ENCODE results near the gene CAB39L. TPM values are rescaled to one million over a fixed set of nuclear protein-coding genes. Genes with fewer than 3 reads are reported as not detected.

The CAB39L gene
- total and polyA plus RNA-seq, 10 donors, result 1.6 to 7.5 (median 5.9) TPM

GRCh38 chr13:49311816-49312215 is 132.0 kb downstream of the CAB39L start:
- H3K9me3 ChIP-seq, result no peaks in the 10 kb centered on the region
- no peak for DNase-seq
- peaks cover 0 to 8% (median 0%) of the 10 kb centered on the region in 6 donors for H3K36me3 ChIP-seq
- no peak overlapping the region for H3K27ac ChIP-seq
- 91 to 95% (median 92%) methylated on average over 6 of the region's 6 CpGs for WGBS, 5 donors
- H3K4me1 ChIP-seq, result peaks cover 0 to 14% (median 3%) of the 10 kb centered on the region in 6 donors
- H3K27me3 ChIP-seq (replicated peaks in 1 of 7), result no peaks in the 10 kb centered on the region
- intact Hi-C loops (cut with DNase I; ENCODE audit: low total_unique reads), result no loop called here
- no peak overlapping the region for H3K4me3 ChIP-seq
- TF ChIP-seq POLR2AphosphoS5 (IDR thresholded peaks at IDR 0.05), result no peak
- no peak for TF ChIP-seq CTCF (IDR thresholded peaks at IDR 0.05 in 8 of 11, conservative IDR thresholded peaks at IDR 0.05 in 3 of 11)
- TF ChIP-seq POLR2A (IDR thresholded peaks at IDR 0.05), result no peak

- no peaks in the 10 kb centered on the region for H3K9me3 ChIP-seq
- DNase-seq, result no peak
- no peak overlapping the region for H3K27ac ChIP-seq
- 89 to 98% (median 93%) methylated on average over 3 of the region's 3 CpGs for WGBS, 5 donors
- no peak for TF ChIP-seq POLR2A (IDR thresholded peaks at IDR 0.05)
- TF ChIP-seq POLR2AphosphoS5 (IDR thresholded peaks at IDR 0.05), result no peak
- TF ChIP-seq CTCF (IDR thresholded peaks at IDR 0.05 in 8 of 11, conservative IDR thresholded peaks at IDR 0.05 in 3 of 11), result no peak
- peaks cover 0 to 8% (median 0%) of the 10 kb centered on the region in 6 donors for H3K36me3 ChIP-seq
- H3K4me1 ChIP-seq, result peaks cover 0 to 14% (median 3%) of the 10 kb centered on the region in 6 donors
- H3K4me3 ChIP-seq, result no peak overlapping the region
- H3K27me3 ChIP-seq (replicated peaks in 1 of 7), result no peaks in the 10 kb centered on the region
- intact Hi-C loops (cut with DNase I; ENCODE audit: low total_unique reads), result no loop called here
Measured at GRCh38 chr13:49310251-49310650, 133.6 kb downstream of the CAB39L start.

DNA sequence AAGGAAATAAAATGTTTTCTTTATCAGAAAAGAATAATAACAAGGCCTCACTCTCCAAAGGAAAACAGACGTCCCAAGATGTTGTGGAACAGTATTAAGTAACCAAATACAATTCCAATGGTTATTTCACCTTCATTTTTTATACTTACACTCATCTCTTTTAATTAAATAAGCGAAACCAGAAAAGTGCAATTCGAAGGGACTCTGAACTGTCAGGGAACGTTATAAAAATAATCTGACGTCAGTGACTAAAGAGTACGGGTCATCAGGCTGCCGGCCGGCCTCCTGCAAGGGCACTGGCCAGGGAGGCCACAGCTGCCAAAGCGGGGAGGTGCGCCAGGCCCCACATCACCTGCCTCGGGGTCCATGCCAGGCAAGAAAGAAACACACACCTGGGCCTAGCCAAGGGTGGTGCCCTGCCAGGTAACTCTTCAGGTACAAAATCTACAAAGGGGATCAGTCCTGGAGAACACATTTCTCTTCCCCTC is 134.9 kb downstream of the CAB39L start:
- no peak overlapping the region for H3K4me3 ChIP-seq
- WGBS, 5 donors, result 90 to 95% (median 92%) methylated on average over 11 of the region's 11 CpGs

More for the DNA sequence above, 134.9 kb downstream of the CAB39L start:
- H3K36me3 ChIP-seq, result peaks cover 0 to 8% (median 0%) of the 10 kb centered on the region in 6 donors
- DNase-seq, result no peak
- intact Hi-C loops (cut with DNase I; ENCODE audit: low total_unique reads), result no loop called here
- peak overlapping the region in 5 of 8 donors; percentile 41 to 60 (median 50) for H3K27ac ChIP-seq
- no peaks in the 10 kb centered on the region for H3K27me3 ChIP-seq (replicated peaks in 1 of 7)
- TF ChIP-seq CTCF (IDR thresholded peaks at IDR 0.05 in 8 of 11, conservative IDR thresholded peaks at IDR 0.05 in 3 of 11) (no peak), POLR2A (IDR thresholded peaks at IDR 0.05) (no peak), POLR2AphosphoS5 (IDR thresholded peaks at IDR 0.05) (no peak)
- peaks cover 0 to 16% (median 6%) of the 10 kb centered on the region in 6 donors for H3K4me1 ChIP-seq
- no peaks in the 10 kb centered on the region for H3K9me3 ChIP-seq
